K562 treated with DMSO at 1 percent for 12 hours (cell line): ENCODE data around the gene TCAIM. TPM values are rescaled to one million over a fixed set of nuclear protein-coding genes. Genes with fewer than 3 reads are reported as not detected.

Experiments used
- total RNA-seq: library from RNA; unstranded; fragments of 300-600 nt; gene quantifications from 2 replicates; pipeline ENCODE4 v1.2.3, GENCODE V29; 2022; ENCODE audit not compliant: insufficient read depth

The TCAIM gene
- 18.4 and 34.5 TPM in 2 replicates for total RNA-seq

DNA sequence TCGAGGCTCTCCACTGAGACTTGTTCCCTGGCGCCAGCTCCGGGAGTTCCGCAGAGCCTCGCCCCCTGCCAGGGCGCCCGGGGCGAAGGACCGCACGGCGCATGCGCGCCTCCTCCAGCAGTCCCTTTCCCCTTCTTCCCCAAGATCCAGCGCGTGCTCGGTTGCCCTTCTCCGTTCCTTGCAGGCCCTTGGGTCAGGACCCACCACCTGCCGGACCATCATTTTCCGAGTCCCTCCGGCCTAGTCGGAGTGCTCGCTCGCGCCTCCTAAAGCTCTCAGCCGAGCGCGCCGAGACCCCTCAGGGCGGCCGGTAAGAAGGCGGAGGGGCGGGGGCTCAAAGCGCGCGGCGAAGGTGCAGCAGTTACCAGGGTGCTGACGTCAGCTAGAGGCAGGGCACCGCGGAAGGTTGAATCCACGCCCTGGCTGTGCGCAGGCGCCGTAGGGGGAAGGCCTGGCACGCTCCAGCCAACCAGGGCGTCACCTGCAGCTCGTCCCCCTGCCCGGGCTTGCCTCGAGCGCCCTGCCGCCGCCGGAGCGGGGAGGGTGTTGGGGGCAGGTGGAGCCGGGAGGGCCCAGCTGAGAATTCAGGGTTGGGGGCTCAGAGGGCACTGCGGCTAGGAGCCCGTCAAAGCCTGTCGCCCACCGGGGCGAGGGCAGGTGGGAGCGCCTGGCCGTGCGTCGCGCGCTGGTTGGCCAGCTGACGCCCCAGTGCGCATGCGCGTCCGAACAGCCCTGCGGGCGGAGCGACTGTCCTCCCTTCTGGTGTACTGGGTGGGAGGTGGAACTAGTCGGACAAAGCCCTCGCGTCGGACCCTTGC lies at the start of gene TCAIM:
Gene TCAIM, plus strand, starts transcription at position 757 of the 818 bp plus-strand sequence. CDS start 16,017 bp downstream, outside the sequence.

Other genes with a start within 250 kb of the TCAIM start
- gene TOPAZ1, start 96.9 kb upstream of the TCAIM start, total RNA-seq = not detected in 2 replicates
- 1.7 and 11.8 TPM in 2 replicates for gene ZNF445, start 138.9 kb downstream of the TCAIM start, total RNA-seq
- not detected in 2 replicates for gene ZKSCAN7, start 216.4 kb downstream of the TCAIM start, total RNA-seq
- gene ZNF660, start 246.2 kb downstream of the TCAIM start, total RNA-seq = 0.13 and 0.60 TPM in 2 replicates